NB4 (cell line): ENCODE measurements around the gene ACTL9.

Experiments used
- CTCF ChIP-seq: IDR thresholded peaks from one replicate; pipeline ENCODE4 v1.5.1; 2012; ENCODE audit warnings: low read depth, low read length
- POLR2A ChIP-seq: IDR thresholded peaks from 2 replicates; pipeline ENCODE4 v1.6.1; 2011; ENCODE audit warnings: mild to moderate bottlenecking; ENCODE audit not compliant: insufficient read length; ENCODE audit errors: extremely low read depth
- TF ChIP-seq, protein P1 (sequence below): IDR thresholded peaks from 2 replicates; pipeline ENCODE4 v1.6.1; 2011; ENCODE audit warnings: low read depth, low read length

GRCh38 chr19:8657869-8658268, 40.7 kb downstream of the ACTL9 start:
- TF ChIP-seq CTCF = no peak
- no peak for TF ChIP-seq POLR2A
- TF ChIP-seq, protein P1, sequence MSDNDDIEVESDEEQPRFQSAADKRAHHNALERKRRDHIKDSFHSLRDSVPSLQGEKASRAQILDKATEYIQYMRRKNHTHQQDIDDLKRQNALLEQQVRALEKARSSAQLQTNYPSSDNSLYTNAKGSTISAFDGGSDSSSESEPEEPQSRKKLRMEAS = no peak
